GM21825 (cell line): ENCODE results near the gene GNE.
"Not testable (repeated sequence)": the region's sequence is repeated elsewhere in the genome, so short reads cannot be mapped to it uniquely, and the experiment has no call there.

Experiments used
- ATAC-seq: cut with Tn5 transposase; IDR thresholded peaks from one replicate; pipeline ENCODE4 v1.9.1; 2021; ENCODE audit warnings: mild to moderate bottlenecking, moderate library complexity; ENCODE audit not compliant: unreplicated experiment

GNE gene

GRCh38 chr9:36211510-36211909 lies 46.7 kb downstream of the GNE start:
- no peak for ATAC-seq

DNA sequence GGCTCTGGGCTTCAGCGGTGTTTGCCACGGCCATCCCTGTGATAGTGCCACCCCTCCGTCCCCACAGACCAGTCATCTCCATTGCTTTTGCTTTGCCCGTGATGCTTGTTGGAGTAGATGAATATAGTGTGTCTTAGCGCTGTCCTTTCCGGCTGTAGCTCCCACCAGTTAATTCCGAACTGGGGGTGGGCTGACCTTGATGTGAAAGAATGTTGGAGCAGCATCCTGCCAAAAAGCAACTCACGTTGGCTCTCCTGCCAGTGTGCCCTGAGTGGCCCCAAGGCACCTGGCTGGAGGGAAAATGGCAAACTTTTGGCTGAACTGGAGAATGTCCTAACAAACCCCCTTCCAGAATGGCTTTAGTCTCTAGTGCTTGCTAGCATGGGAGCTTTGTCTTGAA lies 47.5 kb downstream of the GNE start:
- ATAC-seq = no peak

GRCh38 chr9:36208521-36209253 lies 49.6 kb downstream of the GNE start:
- ATAC-seq = no peak

DNA sequence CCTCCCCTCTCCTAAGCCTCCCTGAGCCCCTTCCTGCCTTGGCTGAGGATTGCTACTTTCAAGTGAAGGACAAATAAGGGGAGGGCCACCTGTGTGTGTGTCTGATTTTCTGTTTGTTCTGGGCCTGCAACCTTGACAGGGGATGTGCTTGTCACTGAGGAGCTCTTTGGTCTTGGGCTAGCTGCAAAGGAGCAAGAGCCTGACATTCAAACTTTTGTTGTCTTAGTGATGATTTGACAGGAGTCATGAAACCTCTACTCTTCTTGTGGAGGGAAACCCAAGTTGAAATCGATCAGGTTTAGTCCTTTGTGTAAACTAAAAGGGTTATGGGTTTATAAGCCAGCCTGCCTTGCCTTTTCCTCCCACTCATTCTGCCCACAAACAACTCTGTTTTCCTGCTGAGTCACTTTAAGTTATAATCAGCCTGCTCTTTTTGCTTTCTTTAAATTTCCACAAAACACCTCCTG lies 50.7 kb downstream of the GNE start:
- no peak for ATAC-seq

- no peak for ATAC-seq
These were observed 51.2 kb downstream of the GNE start for GRCh38 chr9:36207016-36207415.

DNA sequence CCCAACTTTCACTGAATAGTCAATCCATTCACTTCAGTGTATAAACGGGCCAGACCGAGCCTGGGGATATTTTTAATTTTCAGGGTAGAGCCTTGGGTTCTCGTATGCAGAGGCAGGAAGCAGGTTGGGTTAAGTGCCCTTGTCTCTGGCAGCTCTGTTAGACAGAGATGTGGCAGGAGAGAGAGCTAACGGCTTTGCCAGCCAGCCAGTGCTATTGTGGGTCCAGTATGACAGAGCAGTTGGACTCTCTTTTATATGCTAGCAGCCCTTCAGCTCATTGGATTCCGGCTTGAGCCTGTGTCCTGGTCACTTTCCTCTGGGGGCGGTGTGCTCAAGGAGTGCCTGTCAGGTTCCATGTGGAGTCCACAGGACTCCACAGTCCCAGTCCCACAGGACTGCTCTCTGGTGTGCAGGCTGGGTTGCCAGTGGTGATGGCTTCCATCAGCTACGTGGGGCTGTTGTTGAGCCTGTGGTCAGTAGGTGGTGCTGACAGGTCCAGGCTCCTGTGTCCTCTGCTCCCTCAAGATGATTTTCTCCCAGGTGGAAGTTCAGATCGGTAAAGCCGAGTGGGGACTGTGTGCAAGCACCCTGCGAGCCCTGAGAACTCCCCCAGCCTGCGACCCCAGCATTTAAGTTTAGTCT lies 53.2 kb downstream of the GNE start:
- ATAC-seq = no peak

GRCh38 chr9:36194326-36195000 lies 63.8 kb downstream of the GNE start:
- no peak for ATAC-seq

GRCh38 chr9:36193023-36193422 lies 65.2 kb downstream of the GNE start:
- ATAC-seq = no peak

DNA sequence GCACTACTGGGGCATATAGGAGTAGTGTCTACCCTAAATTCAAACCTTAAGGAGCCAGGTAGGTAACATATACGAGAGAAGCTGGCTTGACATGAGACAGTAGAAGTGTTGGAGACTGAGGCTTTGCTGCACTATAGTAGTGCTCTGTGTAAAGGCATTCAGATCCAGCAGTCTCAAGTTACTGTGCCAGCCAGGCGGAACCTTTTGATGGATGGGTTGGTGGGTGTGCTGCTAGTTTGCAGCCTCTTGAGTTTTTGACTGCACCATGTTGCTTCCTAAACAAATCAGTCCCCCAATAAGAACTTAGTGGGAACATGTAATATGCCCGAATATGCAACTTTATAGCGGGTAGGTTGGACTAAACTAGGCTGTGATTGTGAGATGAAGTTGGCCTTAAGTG lies 66.1 kb downstream of the GNE start:
- ATAC-seq = no peak

DNA sequence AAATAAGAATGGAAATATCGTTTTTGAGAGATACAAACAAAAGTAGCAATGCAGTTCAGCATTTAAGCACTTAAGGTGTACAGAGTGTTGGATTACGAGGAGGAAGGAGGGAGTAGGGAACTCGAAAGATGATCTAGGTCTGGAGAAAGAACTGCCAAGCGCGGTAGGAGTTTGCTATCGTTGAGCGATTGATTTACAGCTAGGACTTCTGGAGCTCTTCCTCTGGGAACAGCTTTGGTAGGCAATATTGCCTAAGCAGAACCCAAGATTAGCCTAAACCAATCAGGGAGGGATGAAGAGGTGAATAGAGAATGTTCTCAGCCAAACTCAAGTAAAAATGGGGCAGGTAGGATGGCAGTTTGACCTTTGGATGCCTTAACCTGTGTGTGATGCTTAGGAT lies 66.6 kb downstream of the GNE start:
- no peak for ATAC-seq

DNA sequence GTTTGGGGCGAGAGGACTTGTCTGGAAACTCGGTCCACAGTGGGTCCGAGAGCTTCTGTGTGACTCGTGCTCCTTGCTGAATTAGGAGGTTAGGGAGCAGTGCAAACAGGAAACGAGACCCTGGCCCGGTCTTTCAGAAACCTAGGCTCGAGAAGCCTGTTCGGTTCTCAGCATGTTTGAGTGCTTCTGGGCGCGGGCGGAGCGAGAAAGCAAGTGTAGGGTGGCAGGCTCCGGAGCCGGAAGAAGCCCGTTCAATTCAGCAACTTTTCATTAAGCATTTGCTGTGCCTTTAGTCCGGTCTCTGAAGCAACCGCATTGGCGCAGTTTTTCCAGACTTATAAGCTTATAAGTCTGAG lies 67.0 kb downstream of the GNE start:
- peak; percentile 3 for ATAC-seq

- ATAC-seq = peak; percentile 95
These were observed 67.6 kb downstream of the GNE start, which contains the start of gene CLTA for GRCh38 chr9:36190388-36191289. Gene CLTA (plus strand): TSS chr9:36190921. CDS start chr9:36191057, 136 bp downstream.

GRCh38 chr9:36189976-36190375 lies 68.3 kb downstream of the GNE start:
- ATAC-seq = no peak

GRCh38 chr9:36188212-36188611 lies 70.0 kb downstream of the GNE start:
- no peak for ATAC-seq

- no peak for ATAC-seq
These were observed 70.8 kb downstream of the GNE start for GRCh38 chr9:36187414-36187813.

DNA sequence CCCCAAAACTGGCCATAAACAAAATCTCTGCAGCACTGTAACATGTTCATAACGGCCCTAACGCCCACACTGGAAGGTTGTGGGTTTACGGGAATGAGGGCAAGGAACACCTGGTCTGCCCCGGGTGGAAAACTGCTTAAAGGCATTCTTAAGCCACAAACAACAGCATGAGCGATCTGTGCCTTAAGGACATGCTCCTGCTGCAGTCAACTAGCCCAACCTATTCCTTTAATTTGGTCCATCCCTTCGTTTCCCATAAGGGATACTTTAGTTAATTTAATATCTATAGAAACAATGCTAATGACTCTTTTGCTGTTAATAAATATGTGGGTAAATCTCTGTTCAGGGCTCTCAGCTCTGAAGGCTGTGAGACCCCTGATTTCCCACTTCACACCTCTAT lies 78.0 kb downstream of the GNE start:
- not testable (repeated sequence) for ATAC-seq

DNA sequence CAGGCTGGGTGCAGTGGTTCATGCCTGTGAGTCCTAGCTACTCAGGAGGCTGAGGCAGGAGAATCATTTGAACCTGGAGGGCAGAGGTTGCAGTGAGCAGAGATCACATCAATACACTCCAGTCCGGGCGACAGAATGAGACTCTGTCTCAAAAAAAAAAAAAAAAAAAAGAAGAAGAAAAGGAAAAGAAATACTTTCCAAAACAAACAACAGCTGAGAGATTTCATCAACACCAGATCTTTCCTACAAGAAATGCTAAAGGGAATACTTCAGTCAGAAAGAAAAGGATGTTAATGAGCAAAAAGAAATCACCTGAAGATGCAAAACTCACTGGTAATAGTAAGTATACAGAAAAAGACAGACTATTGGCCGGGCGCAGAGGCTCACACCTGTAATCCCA lies 80.7 kb downstream of the GNE start:
- ATAC-seq = no peak

GRCh38 chr9:36176496-36176895 lies 81.8 kb downstream of the GNE start:
- ATAC-seq = not testable (repeated sequence)

GRCh38 chr9:36175209-36175608 lies 83.0 kb downstream of the GNE start:
- ATAC-seq = not testable (repeated sequence)

DNA sequence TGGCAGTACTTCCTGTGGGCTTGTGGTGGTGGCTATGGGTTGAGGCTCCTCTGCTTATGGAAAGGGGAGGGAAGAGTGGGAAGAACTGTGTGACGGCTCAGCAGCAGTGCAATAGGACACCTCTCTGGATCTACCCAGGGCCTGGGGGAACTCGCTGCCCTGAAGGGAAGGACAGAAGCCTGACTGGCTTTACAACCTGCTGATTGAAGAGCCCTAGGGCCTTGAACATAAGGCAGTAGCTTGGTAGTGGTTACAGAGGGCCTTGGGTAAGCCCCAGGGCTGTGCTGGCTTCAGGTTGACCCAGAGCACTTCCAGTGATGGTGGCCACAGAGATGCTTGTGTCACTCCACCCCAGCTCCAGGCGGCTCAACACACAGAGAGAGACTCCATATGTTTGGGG lies 83.5 kb downstream of the GNE start:
- ATAC-seq = no peak

- no peak for ATAC-seq
These were observed 84.0 kb downstream of the GNE start for GRCh38 chr9:36174271-36174670.
